HepG2 (cell line): Measurements from ENCODE around the gene VAMP5. TPM values are rescaled to one million over a fixed set of nuclear protein-coding genes. Genes with fewer than 3 reads are reported as not detected.
A peak's percentile ranks its signal among the peaks of the same experiment; 100 is the strongest.

Experiments used
- CC2D1A ChIP-seq: sonication (generic); formaldehyde crosslinking; IDR thresholded peaks from 2 replicates; pipeline ENCODE4 v1.8.1; 2023; ENCODE audit warnings: mild to moderate bottlenecking, missing genetic modification reagents
- GABPB1 ChIP-seq: IDR thresholded peaks from 2 replicates; pipeline ENCODE4 v1.6.1; 2016; ENCODE audit warnings: mild to moderate bottlenecking, missing genetic modification reagents, moderate library complexity, missing compliant biosample characterization
- HNRNPL ChIP-seq: fragments of 200-400 bp; formaldehyde crosslinking; IDR thresholded peaks from 2 replicates; pipeline ENCODE4 v1.6.1; 2017; ENCODE audit warnings: mild to moderate bottlenecking, low read depth, low read length
- KDM2A ChIP-seq: sonication (generic); formaldehyde crosslinking; IDR thresholded peaks from 2 replicates; pipeline ENCODE4 v1.4.0; 2020; ENCODE audit warnings: low read depth, missing genetic modification reagents, borderline replicate concordance
- MAFK ChIP-seq, 2 experiments: IDR thresholded peaks in 1 of 2; conservative IDR thresholded peaks in 1 of 2; 2 replicates each; pipeline ENCODE4 v1.6.1; 2011; ENCODE audit warnings: improper control_type of control experiment in 2 of 2, low read length in 2 of 2
- PITX1 ChIP-seq: sonication (generic); formaldehyde crosslinking; IDR thresholded peaks from 2 replicates; pipeline ENCODE4 v1.5.1; 2020; ENCODE audit warnings: mild to moderate bottlenecking, missing genetic modification reagents
- REXO4 ChIP-seq: sonication (generic); formaldehyde crosslinking; IDR thresholded peaks from 2 replicates; pipeline ENCODE4 v1.8.0; 2022; ENCODE audit warnings: missing genetic modification reagents, mild to moderate bottlenecking, borderline replicate concordance
- SNAPC4 ChIP-seq: sonication (generic); formaldehyde crosslinking; IDR thresholded peaks from 2 replicates; pipeline ENCODE4 v1.4.0; 2020; ENCODE audit warnings: mild to moderate bottlenecking, missing genetic modification reagents
- TFE3 ChIP-seq: IDR thresholded peaks from 2 replicates; pipeline ENCODE4 v1.6.1; 2016
- ZKSCAN8 ChIP-seq: IDR thresholded peaks from 2 replicates; pipeline ENCODE4 v1.6.1; 2016; ENCODE audit warnings: borderline replicate concordance, missing genetic modification reagents, missing compliant biosample characterization
- ZNF281 ChIP-seq: sonication (generic); formaldehyde crosslinking; IDR thresholded peaks from 2 replicates; pipeline ENCODE4 v1.4.0; 2020; ENCODE audit warnings: missing genetic modification reagents, borderline replicate concordance
- ZNF549 ChIP-seq: sonication (generic); formaldehyde crosslinking; IDR thresholded peaks from 2 replicates; pipeline ENCODE4 v1.5.0; 2020; ENCODE audit warnings: missing genetic modification reagents
- ZNF570 ChIP-seq: sonication (generic); formaldehyde crosslinking; IDR thresholded peaks from 2 replicates; pipeline ENCODE4 v1.4.0; 2020; ENCODE audit warnings: mild to moderate bottlenecking, missing genetic modification reagents, borderline replicate concordance
- ZNF670 ChIP-seq: sonication (generic); formaldehyde crosslinking; IDR thresholded peaks from 2 replicates; pipeline ENCODE4 v1.8.0; 2022; ENCODE audit warnings: mild to moderate bottlenecking, missing genetic modification reagents, borderline replicate concordance
- ZNF674 ChIP-seq: sonication (generic); formaldehyde crosslinking; IDR thresholded peaks from 2 replicates; pipeline ENCODE4 v1.5.0; 2020; ENCODE audit warnings: low read depth, mild to moderate bottlenecking, missing genetic modification reagents
- ZNF710 ChIP-seq: sonication (generic); formaldehyde crosslinking; IDR thresholded peaks from 2 replicates; pipeline ENCODE4 v1.5.0; 2020; ENCODE audit warnings: mild to moderate bottlenecking, missing genetic modification reagents, borderline replicate concordance
- polyA plus RNA-seq, 8 experiments: library from polyadenylated mRNA; depleted of rRNA in 3 of 8; stranded (reverse) in 7 of 8; unstranded in 1 of 8; fragments of >200 nt; fragmentation: Illumina TruSeq in 4 of 8; extraction: Trizol in 4 of 8; gene quantifications; 2 replicates each; pipeline versions ENCODE4 v1.2.1 to v1.2.3, GENCODE V29; 2011 to 2016; ENCODE audit warnings: low read depth in 4 of 8, missing spikeins in 1 of 8, mixed read lengths in 1 of 8; ENCODE audit not compliant: insufficient read depth in 1 of 8
- total RNA-seq, 5 experiments: library from RNA; depleted of rRNA; stranded (reverse); fragments of >200 nt; fragmentation: Illumina TruSeq; extraction: Trizol; gene quantifications; 2 replicates each; pipeline ENCODE4 v1.2.3, GENCODE V29; 2016; ENCODE audit warnings: low read depth in 1 of 5

VAMP5 gene
- total and polyA plus RNA-seq, 2 of the 13 experiments (the other 11 are each of a cell fraction or from before 2014, with no cell fraction given), result 7.2 to 56.7 TPM

GRCh38 chr2:85539361-85540132 lies 44.7 kb upstream of the VAMP5 start (continued):
- TF ChIP-seq ZNF281 (CRISPR knock-in tag) (no peak; the same call in 1 of the 2 replicates), HNRNPL (peak; percentile 59), CC2D1A (0 out of 2 replicates have a peak, but pooled peaks have one; percentile 92), MAFK (conservative IDR thresholded peaks at IDR 0.05 in 1 of 2, IDR thresholded peaks at IDR 0.05 in 1 of 2; ENCODE audit: low read length in 2 of 2) (no peak), ZNF670 (CRISPR knock-in tag) (peak; percentile 73; the same call in 1 of the 2 replicates), PITX1 (peak; percentile 31; the same call in 1 of the 2 replicates), REXO4 (CRISPR knock-in tag) (0 out of 2 replicates have a peak, but pooled peaks have one; percentile 77), ZNF570 (CRISPR knock-in tag) (0 out of 2 replicates have a peak, but pooled peaks have one; percentile 58), ZNF549 (no peak), ZKSCAN8 (CRISPR knock-in tag) (no peak), KDM2A (peak; percentile 64; the same call in 1 of the 2 replicates), ZNF710 (CRISPR knock-in tag) (peak; percentile 86; the same call in 1 of the 2 replicates), TFE3 (CRISPR knock-in tag) (no peak), ZNF674 (CRISPR knock-in tag) (no peak; the same call in 1 of the 2 replicates), SNAPC4 (CRISPR knock-in tag) (peak; percentile 87), GABPB1 (CRISPR knock-in tag) (peak; percentile 75)
